SJCRH30 (cell line): ENCODE data around the gene C16orf74. TPM values are rescaled to one million over a fixed set of nuclear protein-coding genes. Genes with fewer than 3 reads are reported as not detected.
A peak's percentile ranks its signal among the peaks of the same experiment; 100 is the strongest.

Experiments used
- DNase-seq, 2 experiments: peaks; one replicate each; pipeline ENCODE4 v3.0.0-alpha.2; 2015 to 2020
- H3K27ac ChIP-seq: fragments of 250-450 bp; sonication (Bioruptor Pico); 2 replicates; pipeline ENCODE4 v1.5.1; 2020; ENCODE audit warnings: mild to moderate bottlenecking, moderate library complexity
- H3K27me3 ChIP-seq: fragments of 250-450 bp; sonication (Bioruptor Pico); 2 replicates; pipeline ENCODE4 v1.5.1; 2020; ENCODE audit warnings: mild to moderate bottlenecking, moderate library complexity
- H3K36me3 ChIP-seq: fragments of 250-450 bp; sonication (Bioruptor Pico); 2 replicates; pipeline ENCODE4 v1.5.1; 2020; ENCODE audit warnings: mild to moderate bottlenecking, moderate library complexity
- H3K4me1 ChIP-seq: fragments of 250-450 bp; sonication (Bioruptor Pico); 2 replicates; pipeline ENCODE4 v1.5.1; 2020; ENCODE audit warnings: mild to moderate bottlenecking, moderate library complexity
- H3K4me3 ChIP-seq: fragments of 250-450 bp; sonication (Bioruptor Pico); 2 replicates; pipeline ENCODE4 v1.5.1; 2020; ENCODE audit warnings: mild to moderate bottlenecking, moderate library complexity
- H3K9me3 ChIP-seq: fragments of 250-450 bp; sonication (Bioruptor Pico); replicated peaks from 2 replicates; pipeline ENCODE4 v1.5.1; 2020; ENCODE audit warnings: mild to moderate bottlenecking, moderate library complexity
- total RNA-seq: library from RNA; depleted of rRNA; stranded (reverse); fragments of >200 nt; shearing (Covaris generic); gene quantifications from 2 replicates; pipeline ENCODE4 v1.2.3, GENCODE V29; 2014; rRNA removed

Gene C16orf74
- total RNA-seq, result 0.84 and 1.1 TPM in 2 replicates

DNA sequence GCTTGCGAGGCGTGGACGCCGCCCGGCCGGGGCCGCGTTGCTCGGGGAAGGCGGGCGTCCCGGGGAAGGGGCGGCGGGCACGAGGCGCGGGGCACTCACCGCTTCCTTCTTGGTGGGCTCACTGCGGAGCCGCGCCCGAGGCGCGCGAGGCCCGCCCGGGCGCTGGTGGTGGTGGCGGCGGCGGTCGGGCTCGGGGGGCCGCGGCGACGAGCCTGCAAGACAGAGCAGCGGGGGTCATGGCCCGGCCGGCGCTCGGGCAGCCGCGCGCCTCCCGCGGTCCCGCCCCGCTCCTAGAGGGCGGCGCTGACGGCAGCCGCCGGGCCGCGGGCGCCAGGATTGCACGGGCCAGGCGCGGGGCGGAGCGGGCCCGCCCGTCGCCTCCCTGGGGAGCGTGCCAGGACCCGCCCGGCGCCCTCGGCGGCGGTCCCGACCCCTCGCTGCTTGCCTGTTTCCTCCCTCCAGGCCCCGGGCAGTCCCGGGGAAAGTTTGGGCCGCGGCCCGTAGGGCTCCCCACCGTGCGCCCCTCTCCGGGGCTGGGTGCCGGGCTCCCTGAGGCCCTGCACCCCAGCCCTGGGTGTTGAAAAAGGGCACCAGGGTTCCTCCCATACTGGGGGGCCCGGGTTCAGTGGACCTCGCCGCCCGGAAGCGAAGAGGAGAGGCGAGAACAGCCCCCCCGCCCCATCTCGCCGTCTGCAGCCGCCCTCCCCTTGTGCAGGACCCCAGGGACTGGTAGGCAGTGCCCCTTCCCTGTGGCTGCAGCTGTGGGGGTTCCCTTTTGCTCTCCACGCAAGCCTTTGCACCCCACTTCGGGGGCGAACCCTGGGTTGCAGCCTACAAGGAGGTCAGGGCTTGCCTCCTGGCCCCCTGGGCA, at the start of gene C16orf74:
C16orf74 (minus strand) TSS at position 270 of the 871 bp plus-strand sequence. CDS start 15,879 bp downstream, outside the sequence.
- H3K9me3 ChIP-seq, result no peaks in the 10 kb centered on the region
- H3K36me3 ChIP-seq, result no peaks in the 10 kb centered on the region
- H3K4me3 ChIP-seq, result peak within 1 kb of the TSS; percentile 61
- DNase-seq, result peak in 1 of 2 experiments; percentile 38
- H3K27me3 ChIP-seq, result no peaks in the 10 kb centered on the region; the same call in 1 of the 2 replicates
- H3K27ac ChIP-seq, result no peak within 1 kb of the TSS
- peaks cover 10% of the 10 kb centered on the region; the same call in 1 of the 2 replicates for H3K4me1 ChIP-seq

DNA sequence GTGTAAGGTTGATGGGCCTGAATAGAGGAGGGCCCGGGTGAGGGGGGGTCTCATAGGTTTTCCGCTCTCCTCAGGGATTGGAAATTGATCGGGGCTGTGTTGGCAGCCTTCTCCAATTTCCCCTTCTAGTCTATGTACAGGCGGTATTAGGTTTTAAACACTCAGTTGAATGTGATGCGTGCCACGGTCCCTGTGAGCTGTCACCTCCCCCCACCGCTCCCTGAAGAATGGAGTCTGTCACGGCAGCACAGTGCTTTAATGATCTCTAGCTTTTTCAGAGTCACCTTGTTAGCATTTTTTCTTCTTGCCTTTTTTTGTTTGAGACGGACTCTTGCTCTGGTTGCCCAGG, 49.4 kb upstream of the C16orf74 start:
- peaks cover 11% of the 10 kb centered on the region; the same call in 1 of the 2 replicates for H3K36me3 ChIP-seq
- no peaks in the 10 kb centered on the region for H3K9me3 ChIP-seq
- DNase-seq, result no peak
- no peaks in the 10 kb centered on the region for H3K27me3 ChIP-seq
- H3K27ac ChIP-seq, result peak overlapping the region; percentile 72
- H3K4me1 ChIP-seq, result no peaks in the 10 kb centered on the region
- H3K4me3 ChIP-seq, result peak overlapping the region; percentile 86

DNA sequence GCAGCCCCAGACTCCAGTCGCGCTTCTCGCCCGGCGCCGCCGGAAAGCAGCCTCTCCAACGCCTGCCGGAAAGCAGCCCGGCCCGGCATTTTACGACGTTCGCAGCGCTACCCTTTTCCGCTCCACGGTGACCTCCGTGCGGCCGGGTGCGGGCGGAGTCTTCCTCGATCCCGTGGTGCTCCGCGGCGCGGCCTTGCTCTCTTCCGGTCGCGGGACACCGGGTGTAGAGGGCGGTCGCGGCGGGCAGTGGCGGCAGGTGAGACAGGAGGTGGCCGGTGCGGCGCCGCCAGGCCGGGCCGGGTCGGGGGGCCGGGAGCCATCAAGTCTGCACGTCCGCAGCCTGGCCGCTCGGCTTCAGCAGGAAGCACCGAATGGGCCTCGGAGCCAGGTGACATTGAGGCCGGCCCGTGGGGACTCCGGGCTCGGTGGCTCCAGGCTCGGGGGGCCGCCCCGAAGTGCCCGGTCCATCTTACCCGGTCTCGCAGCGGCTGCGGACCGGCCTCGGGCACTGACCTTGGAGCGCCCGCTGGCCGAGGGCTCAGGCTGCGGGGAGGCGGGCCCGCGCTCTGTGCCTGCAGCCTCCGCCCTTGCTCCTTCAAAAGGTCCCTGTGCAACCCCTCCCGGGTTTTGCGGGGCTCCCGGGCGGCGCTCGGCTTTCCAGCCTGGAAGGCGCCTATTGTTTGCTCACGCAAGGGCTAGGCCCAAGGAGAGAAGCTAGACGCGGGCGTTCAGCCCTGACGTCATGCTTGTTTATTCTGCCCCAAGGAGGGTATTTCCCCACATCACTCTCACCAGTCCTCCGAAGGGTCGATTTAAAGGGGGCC, 48.8 kb upstream of the C16orf74 start, which contains the start of the genes COX4I1 and EMC8:
COX4I1 (plus strand) TSS at position 199 of the 824 bp plus-strand sequence. CDS start 1,511 bp downstream, outside the sequence.
EMC8 (minus strand) TSS at position 48 of the 824 bp plus-strand sequence. CDS start 249 bp downstream, outside the sequence.
- DNase-seq, result peak; percentile 87
- Histone ChIP-seq H3K36me3 (peaks cover 7% of the 10 kb centered on the region; the same call in 1 of the 2 replicates), H3K4me3 (peak within 1 kb of the TSS; percentile 86), H3K27ac (peak within 1 kb of the TSS; percentile 72), H3K4me1 (no peaks in the 10 kb centered on the region), H3K27me3 (no peaks in the 10 kb centered on the region), H3K9me3 (no peaks in the 10 kb centered on the region)

DNA sequence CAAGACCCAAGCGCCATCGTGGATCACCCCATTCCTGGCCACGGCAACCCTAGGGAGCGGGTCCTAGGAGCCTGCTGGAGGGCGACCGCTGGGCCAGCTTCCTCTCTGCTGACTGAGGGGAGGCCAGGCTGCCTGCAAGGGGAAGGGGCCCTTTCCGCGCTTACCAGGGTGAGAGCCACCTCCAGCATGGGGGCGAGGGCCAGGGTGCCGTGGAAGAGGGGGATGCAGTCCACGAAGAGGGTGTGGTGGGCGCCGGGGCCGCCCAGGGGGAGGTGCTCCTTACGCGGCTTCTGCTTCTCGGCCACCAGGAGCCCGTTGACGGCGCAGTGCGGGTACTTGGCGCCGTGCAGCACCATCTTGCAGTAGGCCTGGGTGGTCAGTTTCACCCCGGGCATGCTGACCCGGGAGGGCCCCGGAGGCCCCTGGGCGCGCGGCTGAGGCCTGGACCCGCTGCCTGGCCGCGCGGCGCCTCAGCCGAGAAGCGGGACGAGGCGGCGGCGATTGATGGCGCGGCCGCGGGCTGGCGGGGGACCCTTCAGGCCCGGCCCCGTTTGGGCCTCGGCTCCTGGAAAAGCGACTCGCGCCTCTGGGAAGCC, 48.1 kb upstream of the C16orf74 start:
- peak overlapping the region; percentile 86 for H3K4me3 ChIP-seq
- peak overlapping the region; percentile 72 for H3K27ac ChIP-seq
- H3K9me3 ChIP-seq, result no peaks in the 10 kb centered on the region
- no peaks in the 10 kb centered on the region for H3K27me3 ChIP-seq
- no peaks in the 10 kb centered on the region for H3K4me1 ChIP-seq
- H3K36me3 ChIP-seq, result peaks cover 5% of the 10 kb centered on the region; the same call in 1 of the 2 replicates
- DNase-seq, result peak; percentile 18 to 28

DNA sequence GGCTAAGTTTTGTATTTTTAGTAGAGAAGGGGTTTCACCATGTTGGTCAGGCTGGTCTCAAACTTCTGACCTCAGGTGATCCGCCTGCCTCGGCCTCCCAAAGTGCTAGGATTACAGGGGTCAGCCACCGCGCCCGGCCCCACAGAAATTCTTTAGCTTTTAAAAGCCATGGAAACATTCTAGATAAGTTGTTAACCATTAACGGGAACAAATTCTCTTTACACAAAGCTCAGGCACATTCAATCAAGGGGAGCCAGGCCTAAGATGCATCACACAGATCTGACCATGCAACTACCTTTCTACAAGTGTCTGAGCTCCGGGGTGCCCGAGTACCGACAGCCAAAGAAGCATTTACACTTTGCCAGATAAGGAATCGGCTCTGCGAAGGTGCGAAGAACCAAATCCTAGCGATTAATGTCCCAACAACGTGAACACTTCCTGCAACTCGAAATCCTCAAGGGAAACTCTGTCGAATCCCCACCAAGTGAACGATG, 47.4 kb upstream of the C16orf74 start:
- no peak for DNase-seq

DNA sequence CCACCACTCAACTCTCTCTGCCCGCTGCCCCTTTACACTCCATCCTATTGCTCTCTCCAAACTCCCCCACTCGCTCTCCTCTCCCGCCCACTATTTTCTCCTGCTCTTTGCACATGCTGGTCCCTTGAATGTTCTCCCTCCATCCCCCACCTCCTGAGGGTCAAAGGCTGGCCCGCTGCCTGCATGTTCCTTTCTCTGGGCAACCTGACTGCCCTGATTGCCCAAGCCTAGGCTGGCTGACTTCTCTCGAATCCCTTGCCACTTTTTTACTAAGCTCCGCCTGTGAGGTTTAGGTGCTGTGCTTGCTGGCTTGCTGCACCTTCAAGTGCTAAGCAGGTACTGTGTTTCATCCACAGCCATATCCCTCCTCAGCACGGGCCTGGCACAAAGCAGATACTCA, 45.7 kb upstream of the C16orf74 start:
- no peaks in the 10 kb centered on the region for H3K27me3 ChIP-seq
- no peak for DNase-seq
- H3K4me1 ChIP-seq, result no peaks in the 10 kb centered on the region
- H3K36me3 ChIP-seq, result peaks cover 11% of the 10 kb centered on the region; the same call in 1 of the 2 replicates
- no peak overlapping the region for H3K4me3 ChIP-seq
- H3K9me3 ChIP-seq, result no peaks in the 10 kb centered on the region
- H3K27ac ChIP-seq, result no peak overlapping the region

More for the DNA sequence above, 47.4 kb upstream of the C16orf74 start:
- no peaks in the 10 kb centered on the region for H3K9me3 ChIP-seq
- peaks cover 4% of the 10 kb centered on the region; the same call in 1 of the 2 replicates for H3K36me3 ChIP-seq
- H3K27ac ChIP-seq, result no peak overlapping the region; the same call in 1 of the 2 replicates
- peak overlapping the region; percentile 86 for H3K4me3 ChIP-seq
- no peaks in the 10 kb centered on the region for H3K27me3 ChIP-seq
- H3K4me1 ChIP-seq, result no peaks in the 10 kb centered on the region

DNA sequence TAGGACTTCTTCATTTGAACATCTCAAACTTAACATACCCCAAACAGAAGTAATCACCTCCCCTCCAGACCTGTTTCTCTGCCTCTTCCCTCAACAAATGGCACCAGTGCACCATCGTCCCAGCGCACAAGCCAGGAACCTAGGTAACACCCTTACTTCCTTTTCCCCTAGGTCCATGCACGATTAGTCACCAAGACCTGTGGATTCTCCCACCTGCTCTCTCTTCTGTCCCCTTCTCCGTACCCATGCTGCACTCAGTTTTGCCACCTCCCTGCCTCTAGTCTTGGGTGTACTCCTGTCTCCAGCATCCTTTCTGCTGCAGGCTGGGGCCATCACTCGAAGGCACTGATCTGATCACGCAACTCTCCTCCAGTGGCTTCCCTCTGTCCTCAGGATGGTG, 45.3 kb upstream of the C16orf74 start:
- Histone ChIP-seq H3K4me1 (no peaks in the 10 kb centered on the region), H3K4me3 (no peak overlapping the region), H3K36me3 (peaks cover 14% of the 10 kb centered on the region; the same call in 1 of the 2 replicates), H3K9me3 (no peaks in the 10 kb centered on the region), H3K27me3 (no peaks in the 10 kb centered on the region), H3K27ac (no peak overlapping the region)
- DNase-seq, result no peak

DNA sequence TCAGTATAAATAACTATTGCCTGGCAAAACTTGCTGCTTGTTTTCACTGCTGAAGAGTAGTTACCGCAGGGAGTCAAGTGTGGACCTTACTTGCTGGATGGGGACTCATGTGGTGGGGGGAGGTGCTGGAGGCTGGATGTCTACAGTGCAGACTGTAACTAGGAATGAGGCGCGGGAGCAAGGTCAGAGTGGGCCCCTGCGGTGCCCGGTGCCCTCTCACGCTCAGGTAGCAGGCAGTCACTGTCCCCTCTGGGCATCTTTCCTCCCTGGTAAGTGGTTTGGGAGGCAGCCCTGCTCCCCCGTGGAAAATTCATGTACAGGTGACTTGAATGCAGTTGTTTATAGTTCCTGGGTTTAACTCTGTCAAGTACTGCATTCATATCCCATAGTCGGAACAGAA, 43.8 kb upstream of the C16orf74 start:
- H3K27ac ChIP-seq, result no peak overlapping the region
- no peaks in the 10 kb centered on the region for H3K4me1 ChIP-seq
- no peak overlapping the region for H3K4me3 ChIP-seq
- DNase-seq, result no peak
- H3K36me3 ChIP-seq, result peaks cover 14% of the 10 kb centered on the region; the same call in 1 of the 2 replicates
- no peaks in the 10 kb centered on the region for H3K9me3 ChIP-seq
- H3K27me3 ChIP-seq, result no peaks in the 10 kb centered on the region

DNA sequence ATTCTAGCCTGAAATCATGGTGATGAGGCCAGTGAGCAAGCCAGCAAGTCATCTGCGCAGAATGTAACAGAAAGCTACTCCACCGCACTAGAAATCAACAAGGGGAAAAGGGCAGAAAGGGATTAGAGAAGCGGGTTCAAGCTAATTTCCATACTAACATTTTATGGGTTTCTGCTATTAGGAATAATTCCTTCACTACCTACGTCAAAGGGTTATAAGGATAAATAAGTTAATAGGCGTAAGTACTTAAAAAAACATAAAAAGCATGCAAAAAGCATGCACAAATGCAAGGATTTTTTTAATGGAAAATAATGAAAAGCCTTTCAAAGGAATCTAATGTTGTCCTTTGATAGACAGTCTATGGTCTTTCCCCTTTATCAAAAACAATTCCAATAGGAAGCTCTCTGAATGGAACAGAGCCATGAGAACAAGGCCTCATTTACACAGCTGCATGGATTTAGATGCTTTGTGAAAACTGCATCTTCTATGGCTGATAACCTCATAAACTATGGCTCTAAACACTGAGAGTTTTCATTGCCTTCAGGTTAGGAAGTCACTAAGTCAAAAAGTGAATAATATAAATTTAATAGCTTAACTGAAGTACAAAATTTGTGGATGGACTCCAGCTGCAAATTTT, 42.9 kb upstream of the C16orf74 start:
- H3K36me3 ChIP-seq, result peaks cover 14% of the 10 kb centered on the region; the same call in 1 of the 2 replicates

DNA sequence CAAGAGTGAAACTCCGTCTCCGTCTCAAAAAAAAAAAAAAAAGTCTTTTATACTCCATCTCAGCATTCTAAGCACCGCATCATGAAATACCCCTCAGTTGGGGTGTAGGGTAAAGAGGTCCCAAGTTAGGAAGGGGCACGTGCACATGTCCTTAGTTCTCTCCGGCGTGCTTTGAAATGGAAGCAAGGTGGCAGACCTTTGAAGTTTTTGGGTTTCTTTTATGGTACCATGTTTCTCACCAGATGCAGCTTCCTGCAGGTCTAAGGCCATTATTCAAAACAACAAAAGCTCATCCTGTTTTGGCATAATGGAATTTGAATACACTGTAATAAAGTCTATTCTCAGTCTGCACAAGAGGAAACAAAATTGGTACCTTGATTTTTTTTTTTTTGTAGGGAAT, 38.9 kb upstream of the C16orf74 start:
- Histone ChIP-seq H3K27me3 (no peaks in the 10 kb centered on the region), H3K4me1 (no peaks in the 10 kb centered on the region), H3K27ac (no peak overlapping the region), H3K36me3 (peaks cover 19% of the 10 kb centered on the region; the same call in 1 of the 2 replicates), H3K9me3 (no peaks in the 10 kb centered on the region), H3K4me3 (no peak overlapping the region)
- DNase-seq, result no peak

More for the DNA sequence above, 42.9 kb upstream of the C16orf74 start:
- no peaks in the 10 kb centered on the region for H3K27me3 ChIP-seq
- DNase-seq, result no peak
- H3K27ac ChIP-seq, result no peak overlapping the region
- no peaks in the 10 kb centered on the region for H3K9me3 ChIP-seq
- no peaks in the 10 kb centered on the region for H3K4me1 ChIP-seq
- H3K4me3 ChIP-seq, result no peak overlapping the region

DNA sequence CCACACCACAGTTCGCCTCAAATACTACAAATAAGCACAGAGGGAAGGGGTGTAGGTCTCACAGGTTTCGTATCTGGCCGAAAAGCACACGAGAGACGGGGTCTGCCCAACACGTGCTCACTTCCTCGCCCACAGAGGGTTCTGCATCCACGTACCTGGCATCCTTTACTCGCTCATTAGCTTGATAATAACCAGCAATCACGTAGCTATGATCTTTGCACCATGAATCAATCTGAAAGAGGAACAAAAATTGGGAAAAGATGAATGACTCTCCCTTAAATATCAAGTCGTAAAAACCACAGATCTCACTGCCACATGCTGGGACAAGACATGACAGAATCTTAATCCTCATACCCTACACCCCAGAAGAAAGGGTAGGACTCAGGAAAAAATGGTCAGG, 37.9 kb upstream of the C16orf74 start:
- Histone ChIP-seq H3K36me3 (peaks cover 19% of the 10 kb centered on the region; the same call in 1 of the 2 replicates), H3K27me3 (no peaks in the 10 kb centered on the region), H3K4me1 (no peaks in the 10 kb centered on the region), H3K9me3 (no peaks in the 10 kb centered on the region), H3K27ac (no peak overlapping the region), H3K4me3 (no peak overlapping the region)
- DNase-seq, result no peak

DNA sequence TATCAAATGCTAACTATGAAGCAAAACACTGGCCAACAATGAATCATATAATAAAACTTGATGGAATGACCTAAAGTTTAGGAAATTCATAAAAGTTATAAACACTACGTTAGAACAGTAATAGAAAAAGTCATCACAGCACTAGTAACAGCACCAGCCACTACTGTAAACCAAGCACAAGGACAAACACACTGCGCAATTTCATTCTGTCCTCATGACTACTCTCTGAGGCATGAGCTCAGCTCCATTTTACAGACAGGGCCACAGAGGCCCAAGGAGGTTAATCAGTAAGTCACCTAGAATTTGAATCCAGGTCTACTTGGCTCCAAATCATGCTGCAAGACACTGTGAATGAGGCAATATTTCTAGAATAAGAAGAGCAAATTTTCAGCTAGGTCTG, 35.0 kb upstream of the C16orf74 start:
- no peak for DNase-seq
- Histone ChIP-seq H3K4me3 (no peak overlapping the region), H3K27me3 (no peaks in the 10 kb centered on the region), H3K27ac (no peak overlapping the region), H3K36me3 (peaks cover 8% of the 10 kb centered on the region; the same call in 1 of the 2 replicates), H3K9me3 (no peaks in the 10 kb centered on the region), H3K4me1 (no peaks in the 10 kb centered on the region)

DNA sequence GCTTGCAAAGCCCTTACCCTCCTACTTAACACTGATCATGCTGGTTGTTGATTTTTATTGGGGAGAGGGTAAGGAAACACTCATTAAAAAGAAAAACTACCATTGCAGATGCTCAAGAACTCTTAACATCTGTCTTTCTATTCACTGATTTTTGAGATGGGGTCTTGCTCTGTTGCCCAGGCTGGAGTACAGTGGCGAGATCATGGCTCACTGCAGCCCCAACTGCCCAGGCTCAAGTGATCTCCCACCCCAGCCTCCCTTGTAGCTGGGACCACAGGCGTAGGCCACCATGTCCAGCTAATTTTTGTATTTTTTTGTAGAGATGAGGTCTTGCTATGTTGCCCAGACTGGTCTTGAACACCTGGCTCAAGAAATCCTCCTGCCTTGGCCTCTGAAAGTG, 33.9 kb upstream of the C16orf74 start:
- no peak for DNase-seq
- no peaks in the 10 kb centered on the region for H3K27me3 ChIP-seq
- peaks cover 8% of the 10 kb centered on the region; the same call in 1 of the 2 replicates for H3K36me3 ChIP-seq
- H3K27ac ChIP-seq, result no peak overlapping the region
- H3K9me3 ChIP-seq, result no peaks in the 10 kb centered on the region
- H3K4me1 ChIP-seq, result no peaks in the 10 kb centered on the region
- H3K4me3 ChIP-seq, result no peak overlapping the region
